Liver (tissue), 9 donors: ENCODE data around the gene DBP. TPM values are rescaled to one million over a fixed set of nuclear protein-coding genes. Genes with fewer than 3 reads are reported as not detected.

Source experiments
- DNase-seq: peaks from one replicate; pipeline ENCODE4 v3.0.0-alpha.2; 2017; ENCODE audit warnings: low spot score
- H3K27ac ChIP-seq, 2 donors: one replicate each; pipeline ENCODE4 v1.7.0; 2013; ENCODE audit warnings: inconsistent platforms in 2 of 2, low read length in 2 of 2, control low read depth in 1 of 2, low read depth in 1 of 2, mild to moderate bottlenecking in 1 of 2
- H3K27me3 ChIP-seq, 4 donors: one replicate each; pipeline versions ENCODE4 v1.6.1 to v1.7.0; 2013; ENCODE audit warnings: low read length in 3 of 4, inconsistent platforms in 1 of 4, mild to moderate bottlenecking in 1 of 4, moderate library complexity in 1 of 4; ENCODE audit not compliant: control insufficient read depth in 4 of 4, insufficient read depth in 4 of 4
- H3K36me3 ChIP-seq, 4 donors: one replicate each; pipeline versions ENCODE4 v1.6.1 to v1.7.0; 2013; ENCODE audit warnings: low read length in 3 of 4, mild to moderate bottlenecking in 3 of 4, low read depth in 1 of 4, moderate library complexity in 1 of 4; ENCODE audit not compliant: control insufficient read depth in 4 of 4, insufficient read depth in 3 of 4
- H3K4me1 ChIP-seq, 4 donors: one replicate each; pipeline versions ENCODE4 v1.6.1 to v1.7.0; 2013; ENCODE audit warnings: low read length in 3 of 4, mild to moderate bottlenecking in 3 of 4, moderate library complexity in 1 of 4; ENCODE audit not compliant: control insufficient read depth in 4 of 4, insufficient read depth in 4 of 4
- H3K4me3 ChIP-seq, 3 donors: one replicate each; pipeline versions ENCODE4 v1.6.1 to v1.7.0; 2013; ENCODE audit warnings: low read length in 3 of 3, control low read depth in 1 of 3, low read depth in 1 of 3, mild to moderate bottlenecking in 1 of 3
- H3K9ac ChIP-seq, 2 donors: one replicate each; pipeline ENCODE4 v1.7.0; 2013; ENCODE audit warnings: low read length in 2 of 2, mild to moderate bottlenecking in 2 of 2, moderate library complexity in 2 of 2, control low read depth in 1 of 2, low read depth in 1 of 2
- H3K9me3 ChIP-seq, 4 donors: one replicate each; pipeline versions ENCODE4 v1.6.1 to v1.7.0; 2013; ENCODE audit warnings: low read length in 3 of 4; ENCODE audit not compliant: control insufficient read depth in 4 of 4
- EGR1 ChIP-seq, 2 donors: IDR thresholded peaks; 2 replicates each; pipeline ENCODE4 v1.6.1; 2016 to 2018; ENCODE audit warnings: antibody characterized with exemption in 2 of 2, low read depth in 2 of 2
- FOXA1 ChIP-seq: IDR thresholded peaks from 2 replicates; pipeline ENCODE4 v1.6.1; 2016; ENCODE audit warnings: antibody characterized with exemption
- FOXA2 ChIP-seq: IDR thresholded peaks from 2 replicates; pipeline ENCODE4 v1.6.1; 2016; ENCODE audit warnings: antibody characterized with exemption
- GABPA ChIP-seq, 2 donors: IDR thresholded peaks in 1 of 2; conservative IDR thresholded peaks in 1 of 2; 2 replicates each; pipeline ENCODE4 v1.6.1; 2016; ENCODE audit warnings: antibody characterized with exemption in 2 of 2, mild to moderate bottlenecking in 1 of 2, moderate library complexity in 1 of 2
- HNF4A ChIP-seq, 2 donors: conservative IDR thresholded peaks; 2 replicates each; pipeline ENCODE4 v1.6.1; 2016; ENCODE audit warnings: antibody characterized with exemption in 2 of 2, mild to moderate bottlenecking in 2 of 2
- HNF4G ChIP-seq: IDR thresholded peaks from 2 replicates; pipeline ENCODE4 v1.6.1; 2016; ENCODE audit warnings: antibody characterized with exemption
- JUND ChIP-seq, 2 donors: IDR thresholded peaks; 2 replicates each; pipeline ENCODE4 v1.6.1; 2016; ENCODE audit warnings: antibody characterized with exemption in 2 of 2
- NR2F2 ChIP-seq: IDR thresholded peaks from 2 replicates; pipeline ENCODE4 v1.6.1; 2016; ENCODE audit warnings: antibody characterized with exemption
- RAD21 ChIP-seq, 2 donors: IDR thresholded peaks; 2 replicates each; pipeline ENCODE4 v1.6.1; 2016; ENCODE audit warnings: antibody characterized with exemption in 2 of 2, mild to moderate bottlenecking in 2 of 2
- RXRA ChIP-seq, 2 donors: IDR thresholded peaks; 2 replicates each; pipeline ENCODE4 v1.6.1; 2017 to 2018; ENCODE audit warnings: antibody characterized with exemption in 2 of 2, mild to moderate bottlenecking in 1 of 2
- SP1 ChIP-seq: IDR thresholded peaks from 2 replicates; pipeline ENCODE4 v1.6.1; 2018; ENCODE audit warnings: antibody characterized with exemption, mild to moderate bottlenecking
- TAF1 ChIP-seq: conservative IDR thresholded peaks from 2 replicates; pipeline ENCODE4 v1.6.1; 2016; ENCODE audit warnings: antibody characterized with exemption, mild to moderate bottlenecking
- YY1 ChIP-seq: IDR thresholded peaks from 2 replicates; pipeline ENCODE4 v1.6.1; 2016; ENCODE audit warnings: antibody characterized with exemption, mild to moderate bottlenecking
- WGBS: extraction: QIAGEN DNeasy Blood & Tissue Kit; methylation state at CpG from one replicate; pipeline ENCODE4 v1.1.7; 2013; 5-methylcytosine and 5-hydroxymethylcytosine counted together
- polyA plus RNA-seq, 2 donors: library from polyadenylated mRNA; stranded (reverse) in 1 of 2; unstranded in 1 of 2; fragments of 200-250 nt in 1 of 2; fragments of >200 nt in 1 of 2; fragmentation: Nextera tagmentation in 1 of 2; extraction: Ambion mirVana in 1 of 2; gene quantifications; one replicate each; pipeline versions ENCODE4 v1.2.1 to v1.2.3, GENCODE V29; 2013 to 2015
- total RNA-seq, 2 donors: library from RNA; depleted of rRNA; stranded (reverse); fragments of >200 nt; gene quantifications; one replicate each; pipeline ENCODE4 v1.2.3, GENCODE V29; 2014
- TF ChIP-seq, protein P1 (sequence below): IDR thresholded peaks from 2 replicates; pipeline ENCODE4 v1.6.1; 2016; ENCODE audit warnings: antibody characterized with exemption
- TF ChIP-seq, protein P2 (sequence below): IDR thresholded peaks from 2 replicates; pipeline ENCODE4 v1.6.1; 2016; ENCODE audit warnings: antibody characterized with exemption
- TF ChIP-seq, protein P3 (sequence below): fragments of 150-350 bp; IDR thresholded peaks from 2 replicates; pipeline ENCODE4 v1.5.1; 2017; ENCODE audit warnings: improper control_type of control experiment, low read depth, low read length; ENCODE audit not compliant: missing input control
- TF ChIP-seq, protein P4 (sequence below): IDR thresholded peaks from 2 replicates; pipeline ENCODE4 v1.6.1; 2016; ENCODE audit warnings: antibody characterized with exemption, mild to moderate bottlenecking
- TF ChIP-seq, protein P5 (sequence below): IDR thresholded peaks from 2 replicates; pipeline ENCODE4 v1.6.1; 2016; ENCODE audit warnings: antibody characterized with exemption
- donor health status: healthy.
- donor health status: healthy.
- donor health status: healthy.
- donor health status: healthy.
- donor health status: healthy.

The DBP gene
- total and polyA plus RNA-seq, 4 donors, result 1.2 to 4.5 (median 1.8) TPM

DNA sequence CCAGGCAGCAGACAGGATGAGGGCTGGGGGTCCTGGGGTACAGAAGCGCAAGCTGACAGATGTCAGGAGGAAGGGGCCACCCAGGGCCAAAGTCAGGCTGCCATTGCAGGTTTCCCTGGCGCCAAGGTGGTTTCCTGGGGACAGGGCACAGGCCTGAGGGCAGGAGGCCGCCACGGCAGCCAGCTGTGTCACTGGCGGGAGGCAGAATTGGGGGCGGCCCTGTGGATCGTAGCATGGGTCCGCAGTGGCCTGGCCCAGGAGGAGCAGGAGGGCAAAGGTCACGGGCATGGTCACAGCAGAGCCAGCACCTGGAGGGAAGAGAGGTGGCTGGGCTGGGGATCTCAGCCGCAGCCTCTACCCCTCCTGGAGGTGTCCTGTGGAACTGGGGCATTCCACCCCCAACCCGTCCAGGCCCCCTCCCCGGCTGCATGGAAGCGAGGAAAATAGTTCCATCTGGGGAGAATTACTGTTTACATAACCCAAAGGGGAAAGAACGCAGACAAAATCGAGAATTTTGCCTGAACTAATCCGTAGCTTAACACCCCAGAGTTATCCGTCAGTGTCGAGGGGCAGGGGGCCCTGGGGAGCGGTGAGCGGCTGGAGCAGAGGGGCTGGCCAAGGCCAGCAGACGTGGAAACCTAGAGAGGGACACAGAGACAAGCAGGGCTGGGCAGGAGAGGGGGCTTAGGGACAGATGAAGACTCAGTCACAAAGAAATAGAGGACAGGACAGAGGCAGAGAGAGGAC is 33.7 kb upstream of the DBP start:
- H3K4me1 ChIP-seq, result peaks cover 0 to 3% (median 0%) of the 10 kb centered on the region in 4 donors
- H3K9me3 ChIP-seq, result no peaks in the 10 kb centered on the region
- no peak overlapping the region for H3K9ac ChIP-seq
- H3K4me3 ChIP-seq, result no peak overlapping the region
- no peaks in the 10 kb centered on the region for H3K27me3 ChIP-seq
- DNase-seq, result no peak
- TF ChIP-seq, protein P1, sequence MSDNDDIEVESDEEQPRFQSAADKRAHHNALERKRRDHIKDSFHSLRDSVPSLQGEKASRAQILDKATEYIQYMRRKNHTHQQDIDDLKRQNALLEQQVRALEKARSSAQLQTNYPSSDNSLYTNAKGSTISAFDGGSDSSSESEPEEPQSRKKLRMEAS, result no peak
- no peak overlapping the region for H3K27ac ChIP-seq
- no peaks in the 10 kb centered on the region for H3K36me3 ChIP-seq
- 86% methylated on average over 21 of the region's 21 CpGs for WGBS

DNA sequence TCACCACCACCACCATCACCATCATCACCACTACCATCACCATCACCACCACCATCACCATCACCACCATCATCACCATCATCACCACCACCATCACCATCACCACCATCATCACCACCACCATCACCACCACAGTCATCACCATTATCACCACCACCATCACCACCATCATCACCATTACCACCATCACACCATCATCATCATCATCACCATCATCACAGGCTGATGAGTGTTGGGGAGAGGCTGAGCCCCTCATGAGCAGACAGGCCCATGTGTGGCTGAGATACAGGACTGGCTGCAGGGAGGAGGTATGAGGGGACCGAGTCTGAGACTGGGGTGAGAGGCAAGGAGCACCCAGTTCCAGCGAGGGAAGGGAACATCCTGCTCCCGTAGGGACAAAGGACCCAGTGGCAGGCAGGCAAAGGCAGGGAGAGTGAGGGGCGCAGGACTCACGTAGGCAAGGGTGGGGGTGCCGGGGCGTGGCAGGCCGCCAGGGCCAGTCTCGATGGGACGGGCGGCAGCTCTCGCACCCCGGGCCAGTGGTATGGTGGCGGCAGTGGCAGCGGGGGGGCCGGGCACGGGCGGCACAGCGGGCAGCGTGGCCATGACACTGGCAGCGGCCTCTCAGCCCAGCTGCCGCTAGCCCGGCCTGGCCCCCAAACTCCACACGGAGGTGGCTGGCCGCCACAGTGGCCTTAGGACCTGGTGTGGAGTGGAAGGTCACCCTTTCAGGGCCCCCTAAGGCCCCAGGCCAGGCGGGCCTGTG is 32.9 kb upstream of the DBP start:
- no peak for DNase-seq
- no peaks in the 10 kb centered on the region for H3K4me1 ChIP-seq
- no peak overlapping the region for H3K9ac ChIP-seq
- 97% methylated on average over 26 of the region's 26 CpGs for WGBS
- H3K27me3 ChIP-seq, result no peaks in the 10 kb centered on the region
- TF ChIP-seq YY1 (no peak), SP1 (no peak), HNF4G (no peak), FOXA2 (no peak)
- TF ChIP-seq, protein P2, sequence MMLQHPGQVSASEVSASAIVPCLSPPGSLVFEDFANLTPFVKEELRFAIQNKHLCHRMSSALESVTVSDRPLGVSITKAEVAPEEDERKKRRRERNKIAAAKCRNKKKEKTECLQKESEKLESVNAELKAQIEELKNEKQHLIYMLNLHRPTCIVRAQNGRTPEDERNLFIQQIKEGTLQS, result no peak
- H3K27ac ChIP-seq, result no peak overlapping the region
- no peak overlapping the region for H3K4me3 ChIP-seq
- no peaks in the 10 kb centered on the region for H3K36me3 ChIP-seq
- no peaks in the 10 kb centered on the region for H3K9me3 ChIP-seq

DNA sequence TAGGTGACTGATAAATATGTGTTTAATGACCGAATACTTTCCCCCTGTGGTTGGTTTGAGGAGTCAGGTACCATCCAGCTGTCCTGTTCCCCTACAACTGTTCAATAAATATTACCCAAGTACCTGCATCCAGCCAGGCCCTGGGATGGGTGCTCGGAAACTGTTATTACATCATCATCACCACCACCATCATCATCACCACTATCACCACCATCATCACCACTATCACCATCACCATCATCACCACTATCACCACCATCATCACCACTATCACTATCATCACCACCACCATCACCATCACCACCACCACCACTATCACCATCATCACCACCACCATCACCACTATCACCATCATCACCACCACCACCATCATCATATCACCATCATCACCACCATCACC is 31.6 kb upstream of the DBP start:
- TF ChIP-seq JUND (IDR thresholded peaks at IDR 0.05) (no peak), HNF4G (no peak), SP1 (no peak), FOXA2 (no peak), TAF1 (no peak), HNF4A (conservative IDR thresholded peaks at IDR 0.05) (no peak), RAD21 (IDR thresholded peaks at IDR 0.05) (no peak), YY1 (no peak), EGR1 (IDR thresholded peaks at IDR 0.05; ENCODE audit: low read depth in 2 of 2) (no peak), FOXA1 (no peak), RXRA (IDR thresholded peaks at IDR 0.05) (no peak), NR2F2 (no peak), GABPA (IDR thresholded peaks at IDR 0.05 in 1 of 2, conservative IDR thresholded peaks at IDR 0.05 in 1 of 2) (no peak)
- TF ChIP-seq, protein P3, sequence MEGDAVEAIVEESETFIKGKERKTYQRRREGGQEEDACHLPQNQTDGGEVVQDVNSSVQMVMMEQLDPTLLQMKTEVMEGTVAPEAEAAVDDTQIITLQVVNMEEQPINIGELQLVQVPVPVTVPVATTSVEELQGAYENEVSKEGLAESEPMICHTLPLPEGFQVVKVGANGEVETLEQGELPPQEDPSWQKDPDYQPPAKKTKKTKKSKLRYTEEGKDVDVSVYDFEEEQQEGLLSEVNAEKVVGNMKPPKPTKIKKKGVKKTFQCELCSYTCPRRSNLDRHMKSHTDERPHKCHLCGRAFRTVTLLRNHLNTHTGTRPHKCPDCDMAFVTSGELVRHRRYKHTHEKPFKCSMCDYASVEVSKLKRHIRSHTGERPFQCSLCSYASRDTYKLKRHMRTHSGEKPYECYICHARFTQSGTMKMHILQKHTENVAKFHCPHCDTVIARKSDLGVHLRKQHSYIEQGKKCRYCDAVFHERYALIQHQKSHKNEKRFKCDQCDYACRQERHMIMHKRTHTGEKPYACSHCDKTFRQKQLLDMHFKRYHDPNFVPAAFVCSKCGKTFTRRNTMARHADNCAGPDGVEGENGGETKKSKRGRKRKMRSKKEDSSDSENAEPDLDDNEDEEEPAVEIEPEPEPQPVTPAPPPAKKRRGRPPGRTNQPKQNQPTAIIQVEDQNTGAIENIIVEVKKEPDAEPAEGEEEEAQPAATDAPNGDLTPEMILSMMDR, result no peak
- TF ChIP-seq, protein P2, result no peak
- TF ChIP-seq, protein P4, sequence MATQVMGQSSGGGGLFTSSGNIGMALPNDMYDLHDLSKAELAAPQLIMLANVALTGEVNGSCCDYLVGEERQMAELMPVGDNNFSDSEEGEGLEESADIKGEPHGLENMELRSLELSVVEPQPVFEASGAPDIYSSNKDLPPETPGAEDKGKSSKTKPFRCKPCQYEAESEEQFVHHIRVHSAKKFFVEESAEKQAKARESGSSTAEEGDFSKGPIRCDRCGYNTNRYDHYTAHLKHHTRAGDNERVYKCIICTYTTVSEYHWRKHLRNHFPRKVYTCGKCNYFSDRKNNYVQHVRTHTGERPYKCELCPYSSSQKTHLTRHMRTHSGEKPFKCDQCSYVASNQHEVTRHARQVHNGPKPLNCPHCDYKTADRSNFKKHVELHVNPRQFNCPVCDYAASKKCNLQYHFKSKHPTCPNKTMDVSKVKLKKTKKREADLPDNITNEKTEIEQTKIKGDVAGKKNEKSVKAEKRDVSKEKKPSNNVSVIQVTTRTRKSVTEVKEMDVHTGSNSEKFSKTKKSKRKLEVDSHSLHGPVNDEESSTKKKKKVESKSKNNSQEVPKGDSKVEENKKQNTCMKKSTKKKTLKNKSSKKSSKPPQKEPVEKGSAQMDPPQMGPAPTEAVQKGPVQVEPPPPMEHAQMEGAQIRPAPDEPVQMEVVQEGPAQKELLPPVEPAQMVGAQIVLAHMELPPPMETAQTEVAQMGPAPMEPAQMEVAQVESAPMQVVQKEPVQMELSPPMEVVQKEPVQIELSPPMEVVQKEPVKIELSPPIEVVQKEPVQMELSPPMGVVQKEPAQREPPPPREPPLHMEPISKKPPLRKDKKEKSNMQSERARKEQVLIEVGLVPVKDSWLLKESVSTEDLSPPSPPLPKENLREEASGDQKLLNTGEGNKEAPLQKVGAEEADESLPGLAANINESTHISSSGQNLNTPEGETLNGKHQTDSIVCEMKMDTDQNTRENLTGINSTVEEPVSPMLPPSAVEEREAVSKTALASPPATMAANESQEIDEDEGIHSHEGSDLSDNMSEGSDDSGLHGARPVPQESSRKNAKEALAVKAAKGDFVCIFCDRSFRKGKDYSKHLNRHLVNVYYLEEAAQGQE, result no peak
- TF ChIP-seq, protein P5, sequence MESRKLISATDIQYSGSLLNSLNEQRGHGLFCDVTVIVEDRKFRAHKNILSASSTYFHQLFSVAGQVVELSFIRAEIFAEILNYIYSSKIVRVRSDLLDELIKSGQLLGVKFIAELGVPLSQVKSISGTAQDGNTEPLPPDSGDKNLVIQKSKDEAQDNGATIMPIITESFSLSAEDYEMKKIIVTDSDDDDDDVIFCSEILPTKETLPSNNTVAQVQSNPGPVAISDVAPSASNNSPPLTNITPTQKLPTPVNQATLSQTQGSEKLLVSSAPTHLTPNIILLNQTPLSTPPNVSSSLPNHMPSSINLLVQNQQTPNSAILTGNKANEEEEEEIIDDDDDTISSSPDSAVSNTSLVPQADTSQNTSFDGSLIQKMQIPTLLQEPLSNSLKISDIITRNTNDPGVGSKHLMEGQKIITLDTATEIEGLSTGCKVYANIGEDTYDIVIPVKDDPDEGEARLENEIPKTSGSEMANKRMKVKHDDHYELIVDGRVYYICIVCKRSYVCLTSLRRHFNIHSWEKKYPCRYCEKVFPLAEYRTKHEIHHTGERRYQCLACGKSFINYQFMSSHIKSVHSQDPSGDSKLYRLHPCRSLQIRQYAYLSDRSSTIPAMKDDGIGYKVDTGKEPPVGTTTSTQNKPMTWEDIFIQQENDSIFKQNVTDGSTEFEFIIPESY, result no peak
- TF ChIP-seq, protein P1, result no peak
- Histone ChIP-seq H3K9ac (no peak overlapping the region), H3K9me3 (no peaks in the 10 kb centered on the region), H3K27me3 (no peaks in the 10 kb centered on the region), H3K4me1 (no peaks in the 10 kb centered on the region), H3K27ac (no peak overlapping the region), H3K4me3 (no peak overlapping the region), H3K36me3 (no peaks in the 10 kb centered on the region)
- 98% methylated on average over 2 of the region's 2 CpGs for WGBS
- DNase-seq, result no peak
